Posterior cingulate gyrus (tissue), 11 donors: ENCODE data around the gene FRMD4A.

Experiments used
- DNase-seq, 10 donors: peaks; one replicate each; pipeline versions ENCODE4 v3.0.0 to v3.0.0-alpha.2; 2020 to 2021; ENCODE audit warnings: mixed read lengths in 3 of 10
- intact Hi-C: fragments of 100-400 bp; cut with DNase I; formaldehyde crosslinking; loops from one replicate; pipeline ENCODE4 v1.15.1; 2023

The FRMD4A gene

DNA sequence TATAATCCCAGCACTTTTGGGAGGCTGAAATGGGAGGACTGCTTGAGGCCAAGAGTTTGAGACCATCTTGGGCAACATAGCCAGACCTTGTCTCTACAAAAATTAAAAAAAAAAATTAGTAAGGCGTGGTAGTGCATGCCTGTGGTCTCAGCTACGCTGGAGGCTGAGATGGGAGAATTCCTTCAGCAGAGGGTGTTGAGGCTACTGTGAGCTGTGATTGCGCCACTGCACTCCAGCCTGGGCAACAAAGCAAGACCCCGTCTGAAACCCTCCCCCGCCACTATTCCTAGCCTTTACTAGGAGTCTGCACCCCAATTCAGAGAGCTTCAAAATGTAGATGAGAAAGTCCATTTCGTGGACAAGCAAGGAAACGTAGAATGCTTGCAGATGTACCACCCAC is 648.8 kb downstream of the FRMD4A start:
- intact Hi-C loops, result no loop called here
- peak in 1 of 10 donors; percentile 7 for DNase-seq

DNA sequence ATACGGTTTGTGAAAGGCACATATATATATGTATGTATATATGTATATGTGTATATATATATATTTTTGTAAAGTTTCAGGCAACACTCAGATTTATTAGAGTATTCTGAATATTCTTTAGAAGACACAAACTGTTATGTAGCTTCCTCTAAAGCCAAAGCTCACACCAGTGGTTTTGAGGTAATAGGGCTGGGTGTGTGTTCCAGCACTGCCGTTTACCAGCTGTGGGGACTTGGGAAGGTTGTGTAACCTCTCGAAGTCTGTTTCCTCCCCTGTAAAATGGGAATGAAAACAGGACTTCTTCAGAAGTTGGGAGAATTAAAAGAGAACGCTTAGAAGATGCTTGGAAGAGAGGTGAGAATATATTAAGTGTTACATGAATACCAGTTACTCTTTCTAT is 649.2 kb downstream of the FRMD4A start:
- intact Hi-C loops, result no loop called here
- DNase-seq, result no peak

DNA sequence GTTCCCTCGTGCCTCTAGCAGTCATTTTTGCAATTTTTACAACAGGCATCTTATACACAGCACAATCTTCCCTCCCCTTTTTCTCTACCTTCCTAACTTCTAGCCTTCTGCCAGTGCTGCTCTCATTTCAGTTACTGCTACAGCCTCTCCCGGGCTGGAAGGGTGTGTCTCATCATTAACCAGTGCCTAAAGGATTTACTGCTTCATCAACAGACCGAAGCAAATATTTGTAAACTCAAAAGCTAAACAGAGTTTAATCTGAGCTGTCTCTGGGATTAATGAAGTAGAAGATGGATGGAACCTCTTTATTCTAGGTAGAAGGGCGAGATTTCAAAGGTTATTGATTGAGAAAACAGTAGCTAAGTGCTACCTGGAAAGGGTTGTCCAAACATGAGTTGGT is 649.6 kb downstream of the FRMD4A start:
- no peak for DNase-seq
- intact Hi-C loops, result no loop called here

DNA sequence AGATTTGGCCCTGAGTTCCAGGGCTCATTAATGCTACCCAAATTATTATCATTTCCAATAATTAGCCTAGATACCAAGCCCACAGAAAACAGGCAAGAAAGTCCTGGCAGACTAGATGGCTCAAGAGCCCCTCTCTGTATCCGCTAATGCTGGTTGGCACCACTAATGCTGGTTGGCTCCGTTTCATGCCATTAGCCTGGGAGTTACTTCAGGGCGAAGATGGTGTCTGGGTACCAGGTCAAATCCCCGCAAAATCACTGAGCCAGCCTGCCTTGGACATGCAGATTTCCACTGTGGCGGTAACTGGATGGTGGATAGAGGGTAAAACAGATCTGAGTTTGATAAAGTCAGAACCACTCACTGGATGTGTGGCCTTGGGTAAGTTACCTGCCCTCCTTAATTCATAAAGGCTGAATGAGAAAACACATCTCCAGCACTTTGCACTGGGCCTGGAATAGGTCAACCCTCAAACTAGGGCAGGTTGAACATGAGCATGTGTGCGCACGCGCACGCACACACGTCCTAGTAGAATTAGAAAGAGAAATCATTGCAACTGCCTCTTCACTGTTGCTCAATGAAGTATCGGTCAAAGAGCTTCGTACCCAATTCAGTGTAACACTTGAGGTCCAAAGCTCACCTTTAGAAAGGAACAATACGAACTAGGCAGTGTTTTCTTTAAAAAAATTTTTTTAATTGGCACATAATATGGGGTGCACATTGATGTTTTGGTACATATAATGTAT is 652.5 kb downstream of the FRMD4A start:
- intact Hi-C loops, result no loop called here
- DNase-seq, result peak in 1 of 10 donors; percentile 18

DNA sequence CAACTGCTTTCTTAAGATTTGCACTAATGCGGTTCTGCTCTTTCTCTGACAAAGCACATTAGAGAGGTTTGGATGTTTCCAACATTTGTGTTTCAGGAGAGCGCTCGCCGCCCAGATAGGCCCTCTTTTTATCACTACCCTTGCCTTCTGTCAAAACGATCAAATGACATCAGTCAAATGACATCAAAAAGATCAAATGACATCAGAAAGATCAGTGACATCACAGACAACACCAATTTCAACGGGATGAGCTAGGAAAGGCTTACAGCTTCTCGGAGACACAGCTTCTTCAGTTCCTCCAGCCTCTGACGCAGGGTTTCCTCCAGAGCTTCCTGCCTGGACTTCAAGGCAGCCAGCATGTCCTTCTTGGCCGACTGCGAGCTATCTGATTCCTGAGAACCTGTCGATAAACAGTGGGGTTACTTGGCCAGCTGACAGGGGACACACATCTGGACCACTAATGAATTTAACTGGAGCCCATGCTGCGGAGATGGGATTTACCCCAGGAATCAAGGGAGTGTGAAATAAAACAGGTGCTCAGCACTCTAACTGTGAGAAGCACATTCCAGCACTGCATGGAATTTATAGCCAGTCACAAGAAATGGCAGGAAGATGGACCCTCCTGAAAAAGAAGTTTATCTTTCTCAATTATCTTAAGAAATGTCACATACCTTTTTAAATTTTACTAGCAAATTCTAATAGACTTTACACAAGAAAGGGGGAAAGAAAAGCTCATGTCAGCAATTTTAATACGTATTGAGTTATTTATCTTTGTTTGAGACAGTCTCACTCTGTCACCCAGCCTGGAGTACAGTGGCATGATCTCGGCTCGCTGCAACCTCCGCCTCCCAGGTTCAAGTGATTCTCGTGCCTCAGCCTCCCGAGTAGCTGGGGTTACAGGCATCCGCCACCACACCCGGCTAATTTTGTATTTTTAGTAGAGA is 655.8 kb downstream of the FRMD4A start:
- no peak for DNase-seq

DNA sequence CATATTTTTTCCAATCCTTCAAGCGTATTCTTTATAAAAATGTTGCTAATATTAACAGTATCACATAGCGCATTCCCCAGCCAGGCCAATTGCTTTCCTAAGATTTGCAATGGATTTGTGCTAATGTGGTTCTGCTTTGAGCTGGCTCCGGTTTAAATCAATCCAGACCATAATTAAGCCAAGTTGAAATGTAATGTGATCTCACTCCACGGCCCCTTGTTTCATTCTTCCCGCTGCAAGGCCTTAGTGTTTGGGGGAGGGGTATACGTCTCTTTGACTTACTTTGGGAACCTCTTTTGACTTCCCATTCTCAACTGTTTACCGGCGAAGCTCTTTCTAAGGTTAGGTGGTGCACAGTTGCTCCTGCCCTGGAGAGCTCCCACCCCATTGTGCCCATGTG is 657.6 kb downstream of the FRMD4A start:
- intact Hi-C loops, result no loop called here
- DNase-seq, result no peak

More for the DNA sequence above, 655.8 kb downstream of the FRMD4A start:
- intact Hi-C loops, result no loop called here

DNA sequence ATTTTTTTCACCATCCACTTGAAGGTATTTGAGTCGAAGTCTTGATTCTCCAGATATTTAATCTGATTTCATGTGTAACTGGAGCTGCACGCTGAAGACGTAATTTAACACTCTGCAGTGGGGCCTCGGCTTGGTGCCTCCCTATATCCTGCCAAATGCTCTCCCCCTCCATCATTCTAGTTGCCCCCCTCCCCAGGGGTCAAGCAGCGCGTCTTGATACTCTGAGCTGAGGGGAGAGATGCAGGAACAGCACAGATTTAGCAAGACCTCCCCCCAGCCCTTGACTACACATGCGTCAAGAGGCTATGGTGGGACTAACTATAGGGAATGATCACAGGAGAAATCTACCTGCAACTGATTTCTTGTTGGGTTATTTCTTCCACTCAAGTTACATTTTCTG is 658.2 kb downstream of the FRMD4A start:
- DNase-seq, result no peak
- intact Hi-C loops, result no loop called here

DNA sequence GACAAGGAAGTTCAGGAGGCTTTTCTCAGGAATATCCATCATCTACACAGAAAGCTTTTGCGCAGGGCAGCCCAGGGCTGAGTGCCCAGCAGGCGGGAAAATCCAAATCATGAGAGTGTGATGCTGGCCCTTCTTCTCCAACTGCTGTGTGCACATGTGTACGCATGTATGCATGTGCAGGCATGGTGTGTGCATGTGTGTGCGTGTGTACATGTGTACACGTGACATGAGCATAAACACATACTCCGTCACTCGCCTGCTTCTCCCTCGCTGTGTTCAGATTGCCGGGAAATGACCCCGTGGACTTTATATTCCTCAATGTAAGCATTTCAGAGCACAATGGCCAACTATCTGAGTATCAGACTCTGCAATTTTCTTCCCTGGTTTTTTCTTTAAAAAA is 658.8 kb downstream of the FRMD4A start:
- intact Hi-C loops, result no loop called here
- no peak for DNase-seq

DNA sequence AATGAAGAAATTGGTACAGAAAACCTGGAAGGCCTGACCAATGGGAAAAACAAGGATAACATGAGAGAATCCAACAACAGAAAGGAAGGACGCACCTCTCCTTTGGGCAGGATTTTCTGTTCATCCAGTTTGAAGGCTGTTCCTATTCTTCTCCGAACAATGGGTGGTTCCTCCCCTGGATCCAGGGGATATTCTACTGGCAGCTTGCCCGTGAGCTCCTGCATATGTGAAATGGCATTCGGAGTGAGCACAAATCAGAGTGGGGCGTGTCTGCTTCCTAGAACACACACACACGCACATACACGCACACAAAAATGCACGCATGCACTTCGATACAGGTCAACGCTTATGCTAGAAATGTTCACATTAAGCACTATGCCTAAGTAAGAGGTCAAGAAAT is 660.4 kb downstream of the FRMD4A start:
- intact Hi-C loops, result no loop called here
- DNase-seq, result no peak

DNA sequence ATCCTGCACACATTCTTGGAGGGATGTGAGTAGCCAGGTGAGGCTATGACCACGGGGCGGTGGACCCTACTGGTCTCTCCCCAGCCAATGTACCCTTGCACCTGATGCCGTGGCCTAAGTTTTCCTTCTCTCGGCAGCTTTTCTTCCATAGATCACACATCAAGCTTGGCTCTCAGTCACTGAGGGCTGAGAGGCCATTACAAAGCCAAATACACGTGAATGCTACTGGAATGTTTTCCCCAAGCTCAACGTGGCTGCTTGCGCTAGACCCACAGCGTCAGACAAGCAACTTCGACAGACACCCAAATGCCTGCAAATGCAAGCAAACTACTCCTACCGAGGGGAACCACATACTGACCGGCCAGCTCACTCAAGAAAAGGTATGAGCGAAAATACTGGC is 660.8 kb downstream of the FRMD4A start:
- intact Hi-C loops, result no loop called here
- DNase-seq, result no peak

DNA sequence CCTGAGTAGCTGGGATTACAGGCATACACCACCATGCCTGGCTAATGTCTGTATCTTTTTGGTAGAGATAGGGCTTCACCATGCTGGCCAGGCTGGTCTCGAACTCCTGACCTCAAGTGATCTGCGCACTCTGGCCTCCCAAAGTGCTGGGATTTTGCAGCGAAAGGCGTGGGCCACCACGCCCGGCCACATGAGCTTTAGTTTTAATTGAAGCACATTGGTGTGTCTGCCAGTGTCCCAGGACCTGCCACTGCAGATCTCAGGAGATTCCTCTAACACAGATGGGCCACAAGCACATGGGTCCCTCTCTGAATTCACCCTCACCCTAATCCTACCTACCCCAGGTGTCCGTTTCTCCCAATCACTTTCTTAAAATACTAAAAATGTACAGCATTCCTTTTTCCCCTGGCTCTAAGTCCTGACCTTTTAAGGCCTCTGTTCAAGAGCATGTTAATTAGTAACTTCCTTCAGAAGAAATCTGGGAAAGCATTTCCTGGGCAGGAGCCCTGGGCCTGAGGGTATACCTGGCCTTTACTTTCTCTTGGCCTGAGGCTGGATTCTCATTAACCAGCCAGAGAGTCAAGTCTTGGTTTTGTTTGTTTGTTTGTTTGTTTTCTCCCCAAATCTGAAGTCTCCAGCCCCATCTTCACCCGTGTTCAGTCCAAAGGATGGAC is 661.4 kb downstream of the FRMD4A start:
- DNase-seq, result no peak
- intact Hi-C loops, result no loop called here

DNA sequence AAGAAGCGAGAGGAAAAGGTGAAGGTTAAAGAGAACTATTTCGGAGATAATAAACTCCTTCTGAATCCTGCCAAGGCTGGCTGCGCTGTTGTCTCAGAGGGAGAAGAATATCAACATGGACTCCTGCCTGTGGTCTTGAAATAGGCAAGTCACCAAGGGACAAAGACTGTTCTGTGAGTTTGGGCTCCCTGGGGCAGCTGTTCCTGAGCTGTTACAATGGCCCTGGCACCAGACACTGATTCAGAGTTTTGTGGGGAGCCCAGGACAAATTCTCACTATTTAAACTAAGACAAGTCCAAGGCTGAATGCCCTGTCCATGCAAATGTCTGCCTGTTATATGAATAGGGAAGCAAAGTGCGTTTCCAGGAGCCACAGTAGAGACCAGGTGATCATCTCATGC is 662.6 kb downstream of the FRMD4A start:
- intact Hi-C loops, result no loop called here
- DNase-seq, result no peak

DNA sequence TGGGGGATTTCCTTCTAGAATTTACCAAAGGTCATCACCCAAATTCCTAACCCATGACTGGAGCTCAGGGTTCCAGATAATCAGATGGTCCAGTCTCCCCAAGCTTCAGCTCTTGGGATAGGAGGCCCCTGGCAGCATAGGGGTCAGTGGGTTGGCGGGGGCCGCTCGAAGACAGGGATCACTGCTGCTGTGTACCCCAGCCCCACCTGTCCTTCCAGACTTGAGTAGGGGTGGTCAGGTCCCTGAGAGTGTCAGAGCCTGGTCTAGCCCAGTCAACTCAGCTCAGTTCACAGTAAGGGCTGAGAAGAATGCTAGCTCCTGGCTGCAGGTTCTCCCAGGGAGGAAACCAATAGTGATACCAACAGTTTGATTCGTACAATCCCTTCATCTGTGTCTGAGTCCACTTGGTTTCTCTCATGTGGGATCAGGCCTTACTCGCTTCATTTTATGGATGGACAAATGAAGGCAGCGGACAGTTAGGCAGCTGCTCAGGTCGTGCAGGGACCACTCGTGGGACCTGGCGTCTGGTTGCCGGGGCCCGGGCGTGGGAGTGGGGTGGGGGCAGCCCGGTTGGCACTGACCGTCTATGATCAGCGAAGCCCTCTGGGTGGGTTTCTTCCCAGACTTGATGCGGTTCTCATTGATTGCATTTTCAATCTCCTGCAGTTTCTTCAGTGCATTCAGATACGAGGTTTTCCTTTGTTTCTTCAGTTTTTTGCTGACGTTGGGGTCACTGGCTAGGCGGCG is 665.0 kb downstream of the FRMD4A start:
- intact Hi-C loops, result no loop called here
- DNase-seq, result no peak

DNA sequence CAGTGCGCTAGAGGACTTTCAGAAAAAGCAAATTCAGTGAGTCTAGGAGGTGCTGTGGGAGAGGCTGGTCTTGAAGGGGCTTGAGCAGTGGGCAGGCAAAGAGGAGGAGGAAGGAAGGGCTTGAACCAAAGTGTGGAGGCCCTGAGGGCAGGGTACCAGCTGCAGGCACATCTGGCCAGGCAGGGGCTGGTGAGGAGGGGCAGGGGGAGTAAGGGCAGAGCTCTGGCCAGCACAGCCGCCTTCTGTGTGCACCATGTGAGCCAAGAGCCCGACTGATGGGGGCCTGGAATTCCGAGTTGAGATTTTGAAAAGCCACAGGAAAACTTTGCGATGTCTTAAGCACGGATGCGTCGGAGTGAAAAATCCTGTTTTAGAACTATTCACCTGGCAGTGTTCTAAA is 669.5 kb downstream of the FRMD4A start:
- DNase-seq, result no peak

DNA sequence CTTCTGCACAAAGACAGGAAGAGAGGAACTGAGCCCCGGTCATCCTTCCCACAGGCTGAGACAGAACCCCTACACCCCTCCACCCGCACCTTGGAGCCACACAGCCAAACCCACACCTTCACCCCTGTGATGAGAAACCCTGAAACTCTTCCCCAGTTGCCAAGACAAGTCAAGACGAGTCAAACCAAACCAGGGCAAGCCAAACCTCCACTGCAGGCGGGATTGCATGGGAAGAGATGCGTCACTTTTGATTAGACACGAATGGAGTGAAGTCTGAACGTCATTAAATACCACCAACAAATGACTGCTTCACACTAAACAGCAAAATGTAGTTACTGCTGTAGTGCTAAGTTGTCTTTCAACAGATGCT is 670.2 kb downstream of the FRMD4A start:
- intact Hi-C loops, result loop anchor here (1.0 kb wide), 1 partner anchor 118 kb away; no protein-coding TSS in a partner anchor

More for the DNA sequence above, 669.5 kb downstream of the FRMD4A start:
- intact Hi-C loops, result no loop called here

DNA sequence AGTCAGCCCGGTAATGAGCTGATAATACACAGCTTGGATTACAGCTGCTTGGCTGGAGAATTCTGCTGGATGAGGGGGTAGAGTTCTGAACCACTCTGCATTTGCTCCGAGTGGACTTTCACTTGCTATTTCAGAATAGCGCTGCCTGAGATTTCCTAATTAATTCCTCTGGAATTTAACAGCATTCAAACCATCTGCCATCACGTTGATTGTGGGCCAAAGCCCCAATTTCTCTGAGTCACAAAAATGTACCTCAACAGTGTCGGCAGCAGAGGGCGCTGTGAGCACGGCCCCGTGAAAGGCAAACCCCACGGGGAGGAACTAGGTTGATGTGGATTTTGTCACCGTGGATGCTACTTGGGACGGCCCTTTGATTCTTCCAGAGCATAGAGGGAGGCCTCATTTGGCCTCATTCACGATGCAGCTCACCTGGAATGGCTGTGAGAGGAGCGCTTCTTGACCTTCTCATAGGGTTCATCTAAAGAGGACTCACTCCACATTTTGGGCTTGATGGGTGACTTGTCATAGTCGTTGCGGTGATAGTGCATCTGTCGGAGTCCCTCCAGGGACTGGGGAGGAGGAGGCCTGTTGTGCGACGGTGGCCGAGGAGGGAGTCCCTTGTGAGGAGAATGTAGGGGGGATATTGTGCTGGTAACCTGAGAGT is 670.7 kb downstream of the FRMD4A start:
- intact Hi-C loops, result loop anchor here (1.0 kb wide), 1 partner anchor 118 kb away; no protein-coding TSS in a partner anchor
- DNase-seq, result peak; percentile 67 to 96 (median 83)

More for the DNA sequence above, 670.2 kb downstream of the FRMD4A start:
- no peak for DNase-seq

DNA sequence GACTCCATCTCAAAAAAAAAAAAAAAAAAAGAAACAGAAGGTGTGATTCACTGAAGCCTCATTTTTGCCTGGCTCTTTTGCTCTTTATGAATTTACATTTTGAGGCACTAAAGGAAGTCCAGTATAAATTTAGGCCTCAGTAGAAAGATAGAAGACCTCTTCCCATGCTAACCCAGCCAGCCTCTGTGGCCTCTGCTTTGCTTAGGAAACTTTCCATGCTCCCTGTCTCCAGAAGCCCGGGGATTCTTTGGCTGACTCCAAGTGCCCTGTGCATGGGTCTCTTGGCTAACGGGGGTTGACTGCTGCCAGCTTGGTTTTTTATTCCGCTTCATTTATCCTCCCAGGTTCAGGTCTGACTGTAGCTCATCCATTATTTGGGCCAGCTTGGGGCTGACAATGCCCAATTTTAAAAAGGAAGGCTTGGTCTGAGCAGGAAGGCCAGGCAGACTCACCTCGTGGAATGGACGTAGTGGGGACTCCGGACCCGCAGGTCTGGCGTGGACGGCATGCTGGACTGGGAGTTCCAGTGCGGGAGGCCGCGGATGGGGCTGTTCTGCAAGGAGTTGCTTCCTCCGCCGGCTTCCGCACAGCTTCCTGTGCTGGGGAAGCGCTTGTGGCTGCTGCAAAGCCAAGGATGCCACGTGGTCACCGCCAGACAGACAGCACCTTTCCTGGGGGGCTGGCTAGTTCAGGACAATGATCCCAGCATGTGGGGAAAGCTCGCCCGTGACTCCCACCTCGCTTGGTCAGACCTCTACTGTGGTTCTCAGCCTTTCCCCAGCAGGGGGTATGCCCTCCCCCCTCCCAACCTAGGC is 671.6 kb downstream of the FRMD4A start:
- intact Hi-C loops, result no loop called here

DNA sequence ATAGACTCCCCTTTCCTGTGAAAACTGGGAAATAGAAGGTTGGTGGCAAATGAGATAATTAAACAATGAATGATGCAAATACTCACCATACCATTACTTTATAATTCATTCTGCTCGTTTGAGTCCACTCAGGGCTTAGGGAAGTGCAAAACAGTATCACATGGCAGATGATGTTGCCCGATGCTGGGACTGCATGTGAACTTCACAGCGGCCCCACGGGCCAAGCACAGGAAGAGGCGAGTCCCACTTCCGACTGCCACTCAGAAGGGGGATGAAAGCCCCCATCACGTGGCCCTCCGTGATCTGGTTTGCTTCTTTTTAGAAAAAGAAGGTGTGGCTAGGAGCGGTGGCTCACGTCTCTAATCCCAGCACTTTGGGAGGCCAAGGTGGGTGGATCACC is 672.5 kb downstream of the FRMD4A start:
- DNase-seq, result no peak
- intact Hi-C loops, result no loop called here

More for the DNA sequence above, 671.6 kb downstream of the FRMD4A start:
- DNase-seq, result peak in 9 of 10 donors; percentile 34 to 92 (median 52)
